Activated naive CD4-positive, alpha-beta T cell treated with anti-CD3 and anti-CD28 coated beads, Interleukin-2, amount 50 U/mL, for 24 hours (primary cell): ENCODE measurements around the gene HIC2.
"Not testable (repeated sequence)": the region's sequence is repeated elsewhere in the genome, so short reads cannot be mapped to it uniquely, and the experiment has no call there.

Source experiments
- H3K27ac Mint-ChIP-seq: one replicate; pipeline ENCODE4 v1.8.0; 2021; ENCODE audit warnings: mild to moderate bottlenecking, mixed read lengths
- H3K27me3 Mint-ChIP-seq: one replicate; pipeline ENCODE4 v1.8.0; 2021; ENCODE audit warnings: mixed read lengths
- H3K36me3 Mint-ChIP-seq: one replicate; pipeline ENCODE4 v1.8.0; 2021; ENCODE audit warnings: mixed read lengths
- H3K4me1 Mint-ChIP-seq: one replicate; pipeline ENCODE4 v1.8.0; 2021; ENCODE audit warnings: mixed read lengths
- H3K4me3 Mint-ChIP-seq: one replicate; pipeline ENCODE4 v1.8.0; 2021; ENCODE audit warnings: mild to moderate bottlenecking, mixed read lengths
- H3K9me3 Mint-ChIP-seq: one replicate; pipeline ENCODE4 v1.8.0; 2021; ENCODE audit warnings: mixed read lengths

The HIC2 gene

GRCh38 chr22:21446128-21446826 lies 29.1 kb downstream of the HIC2 start:
- H3K27ac Mint-ChIP-seq: no peak overlapping the region

GRCh38 chr22:21446827-21447690 lies 29.9 kb downstream of the HIC2 start:
- Mint-ChIP-seq H3K4me3 (no peak overlapping the region), H3K36me3 (no peaks in the 10 kb centered on the region), H3K27me3 (no peaks in the 10 kb centered on the region), H3K4me1 (no peaks in the 10 kb centered on the region), H3K9me3 (no peaks in the 10 kb centered on the region), H3K27ac (no peak overlapping the region)

More at GRCh38 chr22:21446128-21446826, 29.1 kb downstream of the HIC2 start:
- Mint-ChIP-seq H3K36me3 (no peaks in the 10 kb centered on the region), H3K4me1 (no peaks in the 10 kb centered on the region), H3K4me3 (no peak overlapping the region), H3K27me3 (no peaks in the 10 kb centered on the region), H3K9me3 (no peaks in the 10 kb centered on the region)

DNA sequence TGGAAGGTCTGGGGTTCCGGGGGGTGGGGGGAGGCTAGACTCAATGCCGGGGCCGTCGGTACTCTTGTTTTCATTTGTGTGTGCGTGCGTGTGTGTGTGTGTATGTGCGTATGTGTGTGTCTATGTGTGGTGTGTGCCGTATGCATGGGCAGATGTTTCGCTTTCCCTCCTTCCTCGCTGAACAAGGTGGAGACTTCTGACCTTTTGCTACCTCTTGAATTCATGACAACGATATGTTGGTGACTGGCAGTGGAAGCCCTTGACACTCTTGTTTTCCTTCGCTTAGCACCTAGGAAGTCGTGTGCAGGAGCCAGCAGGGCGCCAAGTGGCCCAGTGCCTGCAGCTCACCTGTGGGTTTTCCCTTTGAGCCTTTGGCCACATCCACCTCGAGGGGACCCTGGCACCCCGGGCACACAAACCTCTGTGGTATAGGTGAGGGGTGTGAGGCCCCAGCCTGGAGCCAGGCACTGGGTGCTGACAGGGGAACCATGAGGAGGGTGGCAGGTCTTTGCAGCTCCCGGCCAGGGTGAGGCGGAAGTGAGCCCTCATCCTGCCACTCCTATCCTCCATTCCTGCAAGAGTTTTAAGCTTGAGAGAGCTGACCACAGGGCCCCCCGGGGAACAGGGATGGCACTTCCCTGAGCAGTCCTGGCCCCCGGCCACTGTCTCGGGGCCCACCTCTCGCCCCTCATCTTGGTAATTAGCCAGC lies 30.7 kb downstream of the HIC2 start:
- no peaks in the 10 kb centered on the region for H3K4me1 Mint-ChIP-seq
- no peak overlapping the region for H3K27ac Mint-ChIP-seq
- H3K36me3 Mint-ChIP-seq: no peaks in the 10 kb centered on the region
- no peaks in the 10 kb centered on the region for H3K27me3 Mint-ChIP-seq
- no peak overlapping the region for H3K4me3 Mint-ChIP-seq
- H3K9me3 Mint-ChIP-seq: no peaks in the 10 kb centered on the region

- Mint-ChIP-seq H3K9me3 (no peaks in the 10 kb centered on the region), H3K36me3 (no peaks in the 10 kb centered on the region), H3K27me3 (no peaks in the 10 kb centered on the region), H3K27ac (no peak overlapping the region), H3K4me1 (no peaks in the 10 kb centered on the region), H3K4me3 (no peak overlapping the region)
Measured at GRCh38 chr22:21448627-21449416, 31.7 kb downstream of the HIC2 start.

GRCh38 chr22:21449531-21450319 lies 32.6 kb downstream of the HIC2 start:
- Mint-ChIP-seq H3K27ac (no peak overlapping the region), H3K4me1 (no peaks in the 10 kb centered on the region), H3K4me3 (no peak overlapping the region), H3K9me3 (no peaks in the 10 kb centered on the region), H3K27me3 (no peaks in the 10 kb centered on the region), H3K36me3 (no peaks in the 10 kb centered on the region)

GRCh38 chr22:21450320-21450831 lies 33.2 kb downstream of the HIC2 start:
- Mint-ChIP-seq H3K4me1 (no peaks in the 10 kb centered on the region), H3K4me3 (no peak overlapping the region), H3K9me3 (no peaks in the 10 kb centered on the region), H3K27me3 (no peaks in the 10 kb centered on the region), H3K36me3 (no peaks in the 10 kb centered on the region), H3K27ac (no peak overlapping the region)

DNA sequence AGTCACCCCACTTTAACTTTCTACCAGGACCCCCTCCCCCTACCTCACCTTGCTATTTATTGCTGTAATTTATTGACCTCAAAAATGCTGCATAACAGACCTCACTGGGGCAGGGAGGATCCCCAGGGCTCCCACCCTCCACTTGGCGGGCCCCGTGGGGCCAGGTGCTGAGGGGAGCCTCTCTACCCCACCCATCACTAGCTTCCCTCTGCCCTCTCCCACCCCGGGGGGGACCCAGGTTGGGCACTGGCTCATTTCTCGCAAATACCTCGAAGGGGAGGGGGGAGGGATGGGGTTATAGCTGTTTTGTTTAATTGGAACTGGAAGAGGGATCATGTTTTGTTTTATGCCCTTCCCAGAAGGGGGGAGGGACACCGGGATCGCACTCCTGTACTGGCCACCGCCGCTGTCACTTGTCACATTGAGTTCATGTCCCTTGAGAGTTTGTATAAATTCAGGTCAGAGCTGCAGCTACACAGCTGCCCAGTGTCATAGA lies 33.7 kb downstream of the HIC2 start:
- Mint-ChIP-seq H3K4me1 (no peaks in the 10 kb centered on the region), H3K4me3 (no peak overlapping the region), H3K27ac (no peak overlapping the region), H3K27me3 (no peaks in the 10 kb centered on the region), H3K9me3 (no peaks in the 10 kb centered on the region), H3K36me3 (no peaks in the 10 kb centered on the region)

DNA sequence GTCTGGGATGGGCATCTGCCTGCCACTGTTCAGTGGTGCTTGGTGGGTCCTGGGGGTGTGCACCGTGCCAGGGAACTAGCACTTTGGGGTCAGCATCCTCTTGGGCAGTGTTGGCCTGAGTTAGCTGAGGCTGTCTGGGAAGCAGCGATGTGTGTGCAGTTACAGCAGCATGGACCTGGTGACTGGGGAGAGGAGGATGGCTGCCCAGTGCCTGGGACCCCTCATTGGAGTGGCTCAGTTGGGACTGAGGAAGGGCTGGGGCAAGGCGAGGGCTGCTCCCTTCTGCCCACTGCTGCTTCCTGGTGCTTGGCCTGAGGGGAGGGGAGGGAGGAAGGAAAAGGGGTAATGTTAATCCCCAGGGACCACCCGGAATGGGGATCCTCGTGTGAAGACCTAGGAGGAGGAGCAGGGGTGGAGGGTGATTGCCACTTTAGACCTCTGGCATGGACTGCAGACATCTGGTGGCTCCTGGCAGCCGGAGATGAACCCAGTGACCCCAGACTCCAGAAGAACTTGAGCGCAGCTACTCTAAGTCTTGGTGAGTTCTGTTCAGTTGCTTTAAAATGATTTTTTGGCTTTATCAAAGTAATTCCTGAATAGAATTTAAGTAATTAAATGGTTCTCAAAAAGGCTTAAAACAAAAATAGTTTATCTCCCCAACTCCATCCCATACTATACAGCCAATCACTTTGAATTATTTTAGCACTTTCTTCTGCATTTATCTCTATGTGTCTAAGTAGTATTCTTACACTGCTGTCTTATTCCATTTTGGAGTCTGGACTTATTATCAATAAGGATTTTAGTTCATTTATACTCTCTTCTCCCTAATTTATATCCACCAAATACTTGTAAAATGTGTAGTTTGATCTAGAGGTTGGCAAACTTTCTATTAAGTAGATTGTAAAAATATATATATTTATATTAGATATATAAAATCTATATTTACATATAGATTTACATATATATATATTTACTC lies 34.7 kb downstream of the HIC2 start:
- H3K36me3 Mint-ChIP-seq: no peaks in the 10 kb centered on the region
- H3K27me3 Mint-ChIP-seq: no peaks in the 10 kb centered on the region
- no peaks in the 10 kb centered on the region for H3K9me3 Mint-ChIP-seq
- H3K27ac Mint-ChIP-seq: no peak overlapping the region
- H3K4me1 Mint-ChIP-seq: no peaks in the 10 kb centered on the region
- H3K4me3 Mint-ChIP-seq: no peak overlapping the region

GRCh38 chr22:21452666-21453065 lies 35.5 kb downstream of the HIC2 start:
- H3K9me3 Mint-ChIP-seq, H3K4me1 Mint-ChIP-seq, H3K4me3 Mint-ChIP-seq, H3K27ac Mint-ChIP-seq, H3K27me3 Mint-ChIP-seq, H3K36me3 Mint-ChIP-seq: not testable (repeated sequence)

DNA sequence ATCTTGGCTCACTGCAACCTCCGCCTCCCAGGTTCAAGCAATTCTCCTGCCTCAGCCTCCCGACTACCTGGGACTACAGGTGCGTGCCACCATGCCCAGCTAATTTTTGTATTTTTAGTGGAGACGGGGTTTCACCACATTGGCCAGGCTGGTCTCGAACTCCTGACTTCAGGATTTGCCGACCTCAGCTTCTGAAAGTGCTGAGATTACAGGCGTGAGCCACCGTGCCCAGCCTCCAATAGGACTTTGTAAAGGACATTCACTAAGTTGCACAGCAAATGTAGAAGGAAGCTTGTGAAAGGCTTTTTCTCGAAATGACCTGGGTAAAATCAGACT lies 37.8 kb downstream of the HIC2 start:
- H3K4me3 Mint-ChIP-seq, H3K27ac Mint-ChIP-seq, H3K9me3 Mint-ChIP-seq, H3K27me3 Mint-ChIP-seq, H3K4me1 Mint-ChIP-seq, H3K36me3 Mint-ChIP-seq: not testable (repeated sequence)

DNA sequence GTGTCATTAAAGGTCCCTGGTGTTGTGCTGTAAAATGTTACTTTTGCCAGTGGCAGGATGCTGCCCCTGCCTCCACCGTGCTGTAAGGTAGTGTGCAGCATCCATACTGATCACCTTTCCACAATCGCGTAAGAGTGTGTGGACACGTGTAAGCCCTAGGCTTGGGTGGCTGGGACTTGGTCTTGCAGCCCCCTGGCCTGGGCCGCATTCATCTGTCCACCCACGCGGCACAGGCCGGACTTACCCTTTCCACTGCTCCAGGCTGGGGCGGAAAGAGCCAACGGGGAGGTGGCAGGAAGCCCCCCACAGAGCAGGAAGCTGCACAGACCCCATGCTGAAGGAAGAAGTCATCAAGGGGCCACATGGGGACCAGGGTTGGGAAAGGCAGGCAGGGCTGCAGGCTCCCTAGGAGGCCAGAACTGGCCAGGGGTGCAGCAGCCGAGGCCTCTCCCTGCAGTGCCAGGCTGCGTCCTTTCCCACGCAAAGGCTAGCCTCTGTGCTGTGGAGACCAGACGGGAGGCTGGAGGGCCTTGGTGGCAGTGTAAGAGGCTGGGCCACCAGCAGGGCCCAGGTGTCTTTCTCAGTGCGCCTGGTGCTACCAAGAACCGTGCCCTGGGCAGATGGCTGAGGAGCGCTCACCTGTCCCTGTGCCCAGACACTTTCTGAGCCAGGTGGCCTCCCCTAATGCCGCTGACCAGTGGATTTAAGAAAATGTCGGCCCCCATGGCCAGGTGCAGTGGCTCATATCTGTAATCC lies 38.3 kb downstream of the HIC2 start:
- Mint-ChIP-seq H3K36me3 (no peaks in the 10 kb centered on the region), H3K4me1 (no peaks in the 10 kb centered on the region), H3K9me3 (no peaks in the 10 kb centered on the region), H3K4me3 (no peak overlapping the region), H3K27me3 (no peaks in the 10 kb centered on the region), H3K27ac (no peak overlapping the region)

GRCh38 chr22:21457023-21457787 lies 40.0 kb downstream of the HIC2 start:
- Mint-ChIP-seq H3K36me3 (no peaks in the 10 kb centered on the region), H3K27ac (no peak overlapping the region), H3K9me3 (no peaks in the 10 kb centered on the region), H3K27me3 (no peaks in the 10 kb centered on the region), H3K4me1 (no peaks in the 10 kb centered on the region), H3K4me3 (no peak overlapping the region)

- H3K27me3 Mint-ChIP-seq, H3K36me3 Mint-ChIP-seq, H3K27ac Mint-ChIP-seq, H3K9me3 Mint-ChIP-seq, H3K4me3 Mint-ChIP-seq, H3K4me1 Mint-ChIP-seq: not testable (repeated sequence)
Measured at GRCh38 chr22:21462672-21463071, 45.5 kb downstream of the HIC2 start.
